NT2/D1 (cell line): ENCODE measurements around the gene RAD1.

Source experiments
- YY1 ChIP-seq: IDR thresholded peaks from 2 replicates; pipeline ENCODE4 v1.6.1; 2011; ENCODE audit not compliant: insufficient read length, insufficient read depth
- ZNF274 ChIP-seq: IDR thresholded peaks from 2 replicates; pipeline ENCODE4 v1.6.1; 2011; ENCODE audit warnings: mild to moderate bottlenecking, low read depth, low read length

GRCh38 chr5:34923694-34924461 lies 8.6 kb upstream of the RAD1 start:
- TF ChIP-seq ZNF274 (no peak), YY1 (no peak)
